Inferior parietal cortex (tissue), 1 donor: ENCODE data around the gene FANCI.

Experiments used
- DNase-seq: peaks from one replicate; pipeline ENCODE4 v3.0.0-alpha.2; 2016; ENCODE audit errors: extremely low spot score

Gene FANCI

DNA sequence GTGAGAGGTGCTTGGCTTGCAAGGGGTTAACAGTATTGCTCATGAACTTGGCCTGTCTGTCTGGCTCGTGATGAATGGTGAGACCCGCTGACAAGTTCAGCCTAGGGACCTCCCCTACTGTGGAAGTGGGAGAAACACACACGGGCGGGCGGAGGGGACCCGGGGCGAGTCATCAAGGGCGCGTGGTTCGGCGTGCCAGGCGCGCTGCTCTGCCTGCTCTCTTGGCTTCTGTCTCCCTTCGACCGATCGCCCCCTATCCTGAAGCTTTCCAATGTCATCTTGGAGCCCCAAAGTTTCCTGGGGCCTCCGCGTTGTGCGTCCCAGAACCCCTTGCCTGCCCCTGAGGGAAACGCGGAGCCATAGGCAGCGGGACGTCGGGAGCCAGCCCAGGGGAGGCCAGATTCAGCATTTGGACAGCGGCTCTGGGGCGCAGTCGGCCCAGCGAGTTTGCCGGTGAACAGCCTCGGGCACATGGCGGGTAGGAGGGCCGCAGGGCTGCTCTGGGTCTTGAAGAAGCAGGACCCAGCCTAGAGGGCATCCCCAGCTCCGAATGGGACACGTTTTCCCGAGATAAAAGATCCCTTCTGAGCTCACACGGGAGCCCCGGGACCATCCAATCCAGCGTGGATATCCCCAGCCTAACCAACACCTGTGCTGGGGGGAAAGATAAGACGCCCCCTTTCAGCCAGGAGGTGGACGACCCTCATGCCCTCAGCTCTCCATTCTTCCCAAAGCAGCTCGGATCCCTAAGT is 117.8 kb downstream of the FANCI start:
- DNase-seq: no peak

DNA sequence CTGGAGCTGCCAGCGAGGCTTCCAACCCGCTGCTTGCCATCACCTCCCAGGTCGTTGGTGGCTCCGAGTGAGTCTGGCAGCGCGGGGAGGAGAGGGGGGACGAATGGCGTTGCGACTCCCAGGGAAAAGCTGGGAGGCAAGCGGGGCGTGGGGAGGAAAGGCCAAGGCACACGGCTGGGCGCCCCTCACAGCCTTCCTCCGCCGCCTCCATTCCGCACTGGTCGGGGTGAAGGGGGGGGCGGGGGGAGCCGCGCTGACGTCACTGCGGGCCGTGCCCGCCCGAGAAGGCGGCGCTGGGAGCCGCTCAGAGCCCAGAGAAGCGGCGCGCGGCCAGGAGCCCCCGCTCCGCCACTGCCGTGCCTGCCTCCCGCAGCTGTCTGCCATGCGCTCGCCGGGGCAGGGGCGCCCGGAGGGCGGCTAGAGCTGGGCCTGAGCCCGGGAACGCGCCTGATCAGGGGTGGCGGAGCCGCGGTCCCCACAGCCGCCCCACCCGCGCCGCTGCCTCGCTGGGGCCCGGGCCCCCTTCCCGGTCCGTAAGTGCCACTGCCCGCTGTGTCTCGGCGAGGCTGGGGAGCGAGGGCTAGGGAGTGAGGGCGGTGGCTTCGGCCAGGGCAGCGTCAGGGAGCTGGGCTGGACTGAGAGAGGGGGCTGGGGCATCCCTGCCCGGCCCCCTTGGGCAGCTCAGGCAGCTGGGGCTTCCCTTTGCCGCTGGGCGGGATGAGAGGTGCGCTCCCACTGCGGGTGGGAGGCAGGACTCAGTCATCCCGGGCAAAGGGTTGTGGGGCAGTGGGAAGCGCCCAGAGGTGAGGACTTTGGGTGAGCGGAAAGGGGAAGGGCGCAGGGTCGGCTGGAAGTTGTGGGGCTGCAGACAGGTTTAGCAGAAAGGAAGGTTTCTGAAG is 118.7 kb downstream of the FANCI start:
- DNase-seq: no peak

DNA sequence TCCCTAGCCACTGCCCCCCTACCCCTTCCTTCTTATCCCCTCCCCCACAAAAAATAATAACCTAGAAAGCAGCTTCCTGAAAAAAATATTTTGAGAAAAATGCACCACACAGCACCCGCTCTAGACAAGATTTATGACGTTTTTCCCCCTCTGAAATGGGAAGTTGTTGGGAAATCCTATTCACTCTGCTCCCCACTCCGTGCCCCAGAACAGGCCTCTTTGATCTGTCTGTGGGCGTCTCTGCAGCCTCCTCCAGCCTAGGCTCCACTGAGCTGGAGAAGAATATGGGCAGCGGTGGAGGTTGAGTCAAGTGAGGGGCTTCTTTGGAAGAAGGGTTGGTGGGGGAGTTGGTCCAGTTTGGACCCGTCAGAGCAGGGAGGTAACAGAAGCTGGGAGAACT is 119.4 kb downstream of the FANCI start:
- no peak for DNase-seq

- no peak for DNase-seq
These were observed 120.0 kb downstream of the FANCI start for GRCh38 chr15:89363770-89364169.

DNA sequence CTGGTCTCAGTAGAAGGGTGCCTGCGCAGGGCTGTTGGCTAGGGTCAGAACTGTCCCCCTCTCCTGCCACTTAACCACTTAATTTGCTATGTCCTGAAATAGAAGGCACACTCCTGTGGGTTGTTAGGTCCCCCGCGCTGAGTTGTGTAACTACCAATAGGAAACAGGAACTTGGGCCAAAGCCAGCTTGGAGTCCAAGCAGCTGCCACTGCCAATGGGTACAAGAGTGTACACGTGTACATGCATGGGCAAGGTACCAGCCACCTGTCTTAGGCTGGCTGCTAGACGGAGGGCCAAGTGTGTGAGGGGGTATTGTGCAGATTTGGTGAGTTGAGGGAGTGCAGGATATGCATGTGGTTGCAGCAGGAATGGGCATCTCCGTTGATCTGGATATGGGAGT is 120.6 kb downstream of the FANCI start:
- DNase-seq: no peak

DNA sequence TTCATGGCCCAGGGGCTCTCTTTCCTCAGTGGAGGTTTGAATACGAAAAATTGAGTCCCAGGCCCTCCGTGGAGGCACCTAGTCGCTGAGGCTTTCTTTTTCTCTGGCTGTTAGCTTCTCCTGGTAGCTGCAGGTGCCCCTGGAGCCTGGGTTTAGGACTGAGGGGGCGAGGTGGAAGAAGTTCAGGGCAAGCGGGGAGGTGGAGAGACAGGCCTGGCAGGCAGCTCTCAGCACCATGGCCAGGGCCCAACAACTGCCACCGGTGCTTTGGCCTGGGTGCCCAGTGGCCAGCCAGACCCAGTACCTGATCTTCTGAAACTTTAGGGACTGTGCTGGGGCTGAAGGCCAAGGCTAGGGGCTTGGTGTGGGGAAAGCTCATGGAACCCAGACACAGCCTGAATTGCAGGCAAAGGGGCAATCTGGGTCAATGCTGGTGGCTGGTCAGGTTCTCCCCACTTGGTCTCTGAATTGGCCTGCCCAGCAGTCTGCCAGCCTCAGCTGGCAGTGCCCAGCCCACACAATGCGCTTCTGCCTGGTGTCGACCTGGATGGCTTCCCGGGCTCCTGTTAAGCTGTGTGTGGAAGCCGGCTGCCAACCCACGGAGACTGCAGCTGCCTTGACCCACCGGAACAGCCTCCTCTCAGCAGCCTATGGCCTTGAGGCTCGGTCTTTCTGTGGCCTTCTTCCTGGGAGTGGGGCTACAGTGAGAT is 121.1 kb downstream of the FANCI start:
- DNase-seq: no peak

- DNase-seq: no peak
These were observed 121.8 kb downstream of the FANCI start for GRCh38 chr15:89365462-89366065.
